Thymus (tissue), 11 donors: Measurements from ENCODE around the gene COPB1. TPM values are rescaled to one million over a fixed set of nuclear protein-coding genes. Genes with fewer than 3 reads are reported as not detected.
A peak's percentile ranks its signal among the peaks of the same experiment; 100 is the strongest.

ENCODE experiments used
- DNase-seq, 9 donors: peaks; one replicate each; pipeline ENCODE4 v3.0.0-alpha.2; 2013; ENCODE audit warnings: low spot score in 9 of 9, low read depth in 6 of 9, missing footprints in 1 of 9
- H3K27ac ChIP-seq, 2 donors: one replicate each; pipeline ENCODE4 v1.5.1; 2013; ENCODE audit warnings: control low read depth in 1 of 2, low read depth in 1 of 2, low read length in 1 of 2, mild to moderate bottlenecking in 1 of 2, moderate library complexity in 1 of 2
- H3K27me3 ChIP-seq, 2 donors: one replicate each; pipeline ENCODE4 v1.5.1; 2013; ENCODE audit warnings: low read length in 1 of 2; ENCODE audit not compliant: control insufficient read depth in 2 of 2, insufficient read depth in 1 of 2
- H3K36me3 ChIP-seq, 2 donors: one replicate each; pipeline ENCODE4 v1.5.1; 2013; ENCODE audit warnings: low read length in 1 of 2, mild to moderate bottlenecking in 1 of 2, moderate library complexity in 1 of 2; ENCODE audit not compliant: control insufficient read depth in 2 of 2, insufficient read depth in 2 of 2
- H3K4me1 ChIP-seq, 2 donors: one replicate each; pipeline ENCODE4 v1.5.1; 2013; ENCODE audit warnings: low read length in 2 of 2; ENCODE audit not compliant: control insufficient read depth in 2 of 2, insufficient read depth in 2 of 2
- H3K4me3 ChIP-seq, 2 donors: one replicate each; pipeline ENCODE4 v1.5.1; 2013; ENCODE audit warnings: low read length in 2 of 2, control low read depth in 1 of 2, mild to moderate bottlenecking in 1 of 2
- H3K9me3 ChIP-seq, 2 donors: one replicate each; pipeline ENCODE4 v1.5.1; 2013; ENCODE audit warnings: low read length in 1 of 2, mild to moderate bottlenecking in 1 of 2; ENCODE audit not compliant: control insufficient read depth in 2 of 2, insufficient read depth in 1 of 2
- WGBS: extraction: QIAGEN DNeasy Blood & Tissue Kit; methylation state at CpG from one replicate; pipeline ENCODE4 v1.1.7; 2013; 5-methylcytosine and 5-hydroxymethylcytosine counted together
- polyA plus RNA-seq: library from polyadenylated mRNA; stranded (reverse); fragments of 200-250 nt; gene quantifications from one replicate; pipeline ENCODE4 v1.2.3, GENCODE V29; 2013
- total RNA-seq: library from RNA; stranded (reverse); fragments of 120-200 nt; gene quantifications from one replicate; pipeline ENCODE4 v1.2.4, GENCODE V29; 2013
- donor health status: healthy.

The COPB1 gene
- total and polyA plus RNA-seq, 2 donors, result 79.7 to 143 TPM

- Histone ChIP-seq H3K9me3 (no peaks in the 10 kb centered on the region), H3K27ac (no peak overlapping the region), H3K4me1 (peaks cover 11 to 16% of the 10 kb centered on the region in 2 donors), H3K36me3 (no peaks in the 10 kb centered on the region), H3K4me3 (no peak overlapping the region), H3K27me3 (no peaks in the 10 kb centered on the region)
- no peak for DNase-seq
These were observed 75.5 kb downstream of the COPB1 start for GRCh38 chr11:14424096-14424495.

- 20% methylated on average over 2 of the region's 2 CpGs for WGBS
- Histone ChIP-seq H3K4me3 (no peak overlapping the region), H3K36me3 (no peaks in the 10 kb centered on the region), H3K27me3 (no peaks in the 10 kb centered on the region), H3K4me1 (peaks cover 11 to 16% of the 10 kb centered on the region in 2 donors), H3K27ac (no peak overlapping the region), H3K9me3 (no peaks in the 10 kb centered on the region)
- DNase-seq, result no peak
These were observed 76.0 kb downstream of the COPB1 start for GRCh38 chr11:14423633-14424032.

GRCh38 chr11:14422814-14423182 is 76.8 kb downstream of the COPB1 start:
- WGBS, result 3% methylated on average over 2 of the region's 2 CpGs

GRCh38 chr11:14422052-14422813 is 77.4 kb downstream of the COPB1 start:
- H3K36me3 ChIP-seq, result no peaks in the 10 kb centered on the region
- 31% methylated on average over 15 of the region's 15 CpGs for WGBS

More at GRCh38 chr11:14422814-14423182, 76.8 kb downstream of the COPB1 start:
- H3K4me3 ChIP-seq, result no peak overlapping the region
- H3K9me3 ChIP-seq, result no peaks in the 10 kb centered on the region
- H3K27ac ChIP-seq, result no peak overlapping the region
- peak in 4 of 9 donors; percentile 17 to 37 (median 24) for DNase-seq
- no peaks in the 10 kb centered on the region for H3K27me3 ChIP-seq
- H3K36me3 ChIP-seq, result no peaks in the 10 kb centered on the region
- H3K4me1 ChIP-seq, result peaks cover 11 to 16% of the 10 kb centered on the region in 2 donors

GRCh38 chr11:14420223-14420622 is 79.4 kb downstream of the COPB1 start:
- peaks cover 19 to 30% of the 10 kb centered on the region in 2 donors for H3K4me1 ChIP-seq
- H3K27me3 ChIP-seq, result no peaks in the 10 kb centered on the region
- 92% methylated on average over 3 of the region's 3 CpGs for WGBS
- H3K9me3 ChIP-seq, result no peaks in the 10 kb centered on the region
- H3K36me3 ChIP-seq, result no peaks in the 10 kb centered on the region
- no peak overlapping the region for H3K4me3 ChIP-seq
- no peak for DNase-seq
- no peak overlapping the region for H3K27ac ChIP-seq

More at GRCh38 chr11:14422052-14422813, 77.4 kb downstream of the COPB1 start:
- DNase-seq, result peak in 4 of 9 donors; percentile 15 to 53 (median 32)
- peaks cover 11 to 18% of the 10 kb centered on the region in 2 donors for H3K4me1 ChIP-seq
- H3K27ac ChIP-seq, result no peak overlapping the region
- H3K9me3 ChIP-seq, result no peaks in the 10 kb centered on the region
- no peaks in the 10 kb centered on the region for H3K27me3 ChIP-seq
- no peak overlapping the region for H3K4me3 ChIP-seq

GRCh38 chr11:14418801-14419417 is 80.7 kb downstream of the COPB1 start:
- Histone ChIP-seq H3K36me3 (no peaks in the 10 kb centered on the region), H3K27me3 (no peaks in the 10 kb centered on the region), H3K9me3 (no peaks in the 10 kb centered on the region), H3K4me3 (no peak overlapping the region), H3K27ac (no peak overlapping the region), H3K4me1 (peaks cover 25 to 38% of the 10 kb centered on the region in 2 donors)
- no peak for DNase-seq
- WGBS, result 91% methylated on average over 6 of the region's 6 CpGs

- Histone ChIP-seq H3K27me3 (no peaks in the 10 kb centered on the region), H3K27ac (no peak overlapping the region), H3K4me3 (no peak overlapping the region), H3K36me3 (no peaks in the 10 kb centered on the region), H3K9me3 (no peaks in the 10 kb centered on the region), H3K4me1 (peaks cover 23 to 36% of the 10 kb centered on the region in 2 donors)
- no peak for DNase-seq
- 98% methylated on average over 4 of the region's 4 CpGs for WGBS
These were observed 81.8 kb downstream of the COPB1 start for GRCh38 chr11:14417617-14418374.

GRCh38 chr11:14417186-14417585 is 82.4 kb downstream of the COPB1 start:
- no peaks in the 10 kb centered on the region for H3K27me3 ChIP-seq
- H3K9me3 ChIP-seq, result no peaks in the 10 kb centered on the region
- 65% methylated on average over 4 of the region's 4 CpGs for WGBS
- H3K27ac ChIP-seq, result no peak overlapping the region
- peaks cover 17 to 30% of the 10 kb centered on the region in 2 donors for H3K4me1 ChIP-seq
- H3K36me3 ChIP-seq, result no peaks in the 10 kb centered on the region
- no peak for DNase-seq
- no peak overlapping the region for H3K4me3 ChIP-seq
